Mesenteric fat pad (tissue), 1 donor: Measurements from ENCODE around the gene GCNT4. TPM values are rescaled to one million over a fixed set of nuclear protein-coding genes. Genes with fewer than 3 reads are reported as not detected.

Experiments used
- DNase-seq: peaks from one replicate; pipeline ENCODE4 v3.0.0-alpha.2; 2020; ENCODE audit warnings: low spot score
- total RNA-seq: library from RNA; stranded (reverse); fragmentation: NEBNext Ultra II Directional; extraction: Animal tissue kit (Norgen Biotek cat#: 25700); gene quantifications from one replicate; pipeline ENCODE4 v1.2.1, GENCODE V29; 2021
- donor health status: DM: yes; HTN: yes; CAD: no.

GCNT4 gene
- total RNA-seq, 1 donor from 2014 or later, result 1.00 TPM

- DNase-seq, result no peak
Measured at GRCh38 chr5:75018805-75019587, 33.4 kb downstream of the GCNT4 start.

GRCh38 chr5:75017971-75018370, 34.4 kb downstream of the GCNT4 start:
- DNase-seq, result no peak

- no peak for DNase-seq
Measured at GRCh38 chr5:75016896-75017295, 35.5 kb downstream of the GCNT4 start.

- DNase-seq, result no peak
Measured at GRCh38 chr5:75012748-75013147, 39.6 kb downstream of the GCNT4 start.

GRCh38 chr5:75010838-75011237, 41.5 kb downstream of the GCNT4 start:
- no peak for DNase-seq

- no peak for DNase-seq
Measured at GRCh38 chr5:75009556-75010345, 42.6 kb downstream of the GCNT4 start.

DNA sequence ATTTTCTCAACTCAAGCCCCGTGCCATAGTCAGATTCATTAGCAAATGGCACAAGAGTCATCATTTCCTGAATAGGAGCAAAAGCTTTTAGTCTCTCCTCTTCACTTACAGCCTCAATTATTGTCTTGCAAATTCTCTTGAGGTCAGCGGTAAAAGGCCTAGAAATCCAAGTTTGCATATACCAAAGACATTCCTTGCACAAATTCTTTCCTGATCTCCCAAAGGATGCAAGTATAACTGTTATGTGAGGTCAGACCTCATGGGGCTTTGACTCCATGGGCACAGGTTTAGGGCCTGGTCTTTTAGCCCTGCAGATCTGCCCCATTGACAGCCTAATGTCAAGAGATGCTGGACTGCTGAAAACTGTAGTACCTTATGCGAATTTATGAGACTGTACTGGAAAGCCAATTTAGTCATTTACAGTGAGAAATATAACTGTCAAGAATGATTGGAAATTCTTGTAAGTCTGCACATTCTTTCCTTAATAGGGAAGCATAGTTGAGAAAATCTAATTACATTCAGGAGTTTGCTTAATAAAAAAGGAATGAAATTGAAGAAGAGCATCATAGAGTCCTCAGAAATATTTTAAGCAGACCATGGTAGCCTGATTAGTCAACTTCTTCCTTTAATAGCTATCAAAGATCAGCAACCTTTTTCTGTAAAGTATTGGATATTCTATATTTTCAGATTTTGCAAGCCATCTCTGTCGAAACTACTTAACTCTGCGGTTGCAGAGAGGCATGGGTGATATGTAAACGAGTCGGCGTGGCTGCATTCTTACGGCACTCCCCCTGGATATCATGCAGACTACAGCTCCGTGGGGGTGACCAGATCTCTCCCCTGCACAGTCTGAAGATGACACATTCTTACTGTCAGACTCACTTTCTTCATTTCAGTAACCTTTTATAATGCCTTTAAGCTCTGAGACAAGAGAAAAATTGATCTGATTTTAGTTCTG, 45.2 kb downstream of the GCNT4 start:
- no peak for DNase-seq

DNA sequence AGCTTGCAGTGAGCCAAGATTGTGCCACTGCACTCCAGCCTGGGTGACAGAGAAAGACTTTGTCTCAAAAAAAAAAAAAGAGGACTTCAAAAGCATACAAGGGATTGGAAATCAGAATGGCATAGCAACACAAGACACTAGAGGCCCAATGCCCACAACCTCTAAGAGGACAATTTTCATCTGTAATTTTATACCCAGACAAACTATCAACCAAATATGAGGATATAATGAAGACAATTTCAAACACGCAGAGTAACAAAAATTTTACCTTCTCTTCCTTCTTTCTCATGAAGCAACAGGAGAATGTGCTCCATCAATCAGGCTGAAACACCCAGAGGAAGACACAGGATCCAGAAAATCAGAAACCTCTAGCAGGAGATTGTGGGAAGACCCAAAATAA, 46.8 kb downstream of the GCNT4 start:
- DNase-seq, result no peak

Other genes with a start within 250 kb of the GCNT4 start
- gene FAM169A, start 186.2 kb downstream of the GCNT4 start, total RNA-seq, result 0.16 TPM
- gene ANKRD31, start 184.3 kb upstream of the GCNT4 start, total RNA-seq, result 0.13 TPM